Adipocyte (in vitro differentiated cells): ENCODE data around the gene GRK6.

Experiments used
- DNase-seq: peaks from one replicate; pipeline ENCODE4 v3.0.0-alpha.2; 2015; ENCODE audit warnings: low read depth
- H3K27me3 ChIP-seq: replicated peaks from 2 replicates; pipeline ENCODE4 v1.7.0; 2013; ENCODE audit warnings: mild to moderate bottlenecking, low read length, moderate library complexity; ENCODE audit not compliant: control insufficient read depth, insufficient read depth
- H3K36me3 ChIP-seq: 2 replicates; pipeline ENCODE4 v1.7.0; 2013; ENCODE audit warnings: low read length, mild to moderate bottlenecking, moderate library complexity; ENCODE audit not compliant: control insufficient read depth, insufficient read depth, severe bottlenecking
- H3K4me1 ChIP-seq: 2 replicates; pipeline ENCODE4 v1.7.0; 2013; ENCODE audit warnings: mild to moderate bottlenecking, low read length, moderate library complexity; ENCODE audit not compliant: control insufficient read depth, insufficient read depth
- H3K4me3 ChIP-seq: 2 replicates; pipeline ENCODE4 v1.7.0; 2013; ENCODE audit warnings: mild to moderate bottlenecking, low read length, moderate library complexity
- H3K9ac ChIP-seq: 2 replicates; pipeline ENCODE4 v1.7.0; 2013; ENCODE audit warnings: mild to moderate bottlenecking, low read length, moderate library complexity
- H3K9me3 ChIP-seq: 2 replicates; pipeline ENCODE4 v1.7.0; 2013; ENCODE audit warnings: mild to moderate bottlenecking, low read length, moderate library complexity; ENCODE audit not compliant: control insufficient read depth

Gene GRK6

GRCh38 chr5:177435847-177436536, 9.5 kb downstream of the GRK6 start:
- H3K9ac ChIP-seq: no peak overlapping the region
- H3K4me3 ChIP-seq: no peak overlapping the region
- H3K4me1 ChIP-seq: no peaks in the 10 kb centered on the region
- H3K36me3 ChIP-seq: peaks cover 26% of the 10 kb centered on the region
- H3K9me3 ChIP-seq: no peaks in the 10 kb centered on the region
- H3K27me3 ChIP-seq: no peaks in the 10 kb centered on the region
- DNase-seq: no peak

- H3K4me1 ChIP-seq: no peaks in the 10 kb centered on the region
- H3K27me3 ChIP-seq: no peaks in the 10 kb centered on the region
- no peak overlapping the region for H3K4me3 ChIP-seq
- DNase-seq: no peak
- no peaks in the 10 kb centered on the region for H3K9me3 ChIP-seq
- H3K9ac ChIP-seq: no peak overlapping the region
- H3K36me3 ChIP-seq: peaks cover 29% of the 10 kb centered on the region
Measured at GRCh38 chr5:177437623-177438022, 11.1 kb downstream of the GRK6 start.

GRCh38 chr5:177438468-177438867, 12.0 kb downstream of the GRK6 start:
- no peak overlapping the region for H3K4me3 ChIP-seq
- H3K4me1 ChIP-seq: no peaks in the 10 kb centered on the region
- no peaks in the 10 kb centered on the region for H3K27me3 ChIP-seq
- no peaks in the 10 kb centered on the region for H3K9me3 ChIP-seq
- DNase-seq: no peak
- no peak overlapping the region for H3K9ac ChIP-seq
- H3K36me3 ChIP-seq: peaks cover 25% of the 10 kb centered on the region

- no peak for DNase-seq
- Histone ChIP-seq H3K9me3 (no peaks in the 10 kb centered on the region), H3K27me3 (no peaks in the 10 kb centered on the region), H3K9ac (no peak overlapping the region), H3K4me1 (no peaks in the 10 kb centered on the region), H3K4me3 (no peak overlapping the region), H3K36me3 (peaks cover 18% of the 10 kb centered on the region)
Measured at GRCh38 chr5:177439518-177440053, 13.1 kb downstream of the GRK6 start.

- DNase-seq: no peak
- Histone ChIP-seq H3K36me3 (peaks cover 12% of the 10 kb centered on the region), H3K9ac (no peak overlapping the region), H3K9me3 (no peaks in the 10 kb centered on the region), H3K27me3 (no peaks in the 10 kb centered on the region), H3K4me3 (no peak overlapping the region), H3K4me1 (no peaks in the 10 kb centered on the region)
Measured at GRCh38 chr5:177440211-177440989, 13.9 kb downstream of the GRK6 start.

GRCh38 chr5:177440990-177441780, 14.7 kb downstream of the GRK6 start:
- Histone ChIP-seq H3K27me3 (no peaks in the 10 kb centered on the region), H3K9me3 (no peaks in the 10 kb centered on the region), H3K9ac (no peak overlapping the region), H3K4me1 (peaks cover 5% of the 10 kb centered on the region), H3K4me3 (no peak overlapping the region), H3K36me3 (peaks cover 10% of the 10 kb centered on the region)
- DNase-seq: no peak

GRCh38 chr5:177442066-177442826, 15.8 kb downstream of the GRK6 start:
- H3K9me3 ChIP-seq: no peaks in the 10 kb centered on the region
- no peak overlapping the region for H3K4me3 ChIP-seq
- H3K36me3 ChIP-seq: peaks cover 6% of the 10 kb centered on the region
- no peaks in the 10 kb centered on the region for H3K27me3 ChIP-seq
- peaks cover 6% of the 10 kb centered on the region for H3K4me1 ChIP-seq
- no peak for DNase-seq
- no peak overlapping the region for H3K9ac ChIP-seq

GRCh38 chr5:177443144-177443983, 16.9 kb downstream of the GRK6 start:
- Histone ChIP-seq H3K36me3 (peaks cover 3% of the 10 kb centered on the region), H3K27me3 (no peaks in the 10 kb centered on the region), H3K9me3 (no peaks in the 10 kb centered on the region), H3K9ac (no peak overlapping the region), H3K4me3 (no peak overlapping the region), H3K4me1 (peaks cover 13% of the 10 kb centered on the region)
- DNase-seq: no peak

- Histone ChIP-seq H3K27me3 (no peaks in the 10 kb centered on the region), H3K36me3 (peaks cover 3% of the 10 kb centered on the region)
Measured at GRCh38 chr5:177444106-177445051, 17.9 kb downstream of the GRK6 start.

More at GRCh38 chr5:177444106-177445051, 17.9 kb downstream of the GRK6 start:
- Histone ChIP-seq H3K9ac (no peak overlapping the region), H3K9me3 (no peaks in the 10 kb centered on the region), H3K4me3 (no peak overlapping the region), H3K4me1 (peaks cover 13% of the 10 kb centered on the region)
- DNase-seq: no peak
